Body of pancreas (tissue), 4 donors: ENCODE results near the gene ARL13B.
A peak's percentile ranks its signal among the peaks of the same experiment; 100 is the strongest.

ENCODE experiments used
- CTCF ChIP-seq, 7 experiments: fragments of 450-650 bp in 4 of 7; fragments of 200-600 bp in 3 of 7; sonication (generic) in 3 of 7; IDR thresholded peaks; one replicate each; pipeline ENCODE4 v1.5.1; 2016 to 2019; ENCODE audit warnings: antibody characterized with exemption in 7 of 7
- POLR2A ChIP-seq, 3 donors: fragments of 450-650 bp; IDR thresholded peaks; one replicate each; pipeline ENCODE4 v1.6.1; 2016; ENCODE audit warnings: antibody characterized with exemption in 3 of 3, mild to moderate bottlenecking in 2 of 3

GRCh38 chr3:93973131-93974126 lies 6.5 kb upstream of the ARL13B start, which contains the start of gene PROS1:
- TF ChIP-seq CTCF (IDR thresholded peaks at IDR 0.05) (no peak), POLR2A (IDR thresholded peaks at IDR 0.05) (peak; percentile 14 to 35 (median 22))
